Fibroblast of the aortic adventitia (primary cell): ENCODE measurements around the gene OR51D1. TPM values are rescaled to one million over a fixed set of nuclear protein-coding genes. Genes with fewer than 3 reads are reported as not detected.

ENCODE experiments used
- DNase-seq: peaks from one replicate; pipeline ENCODE4 v3.0.0-alpha.2; 2010; ENCODE audit warnings: low read depth
- H3K4me3 ChIP-seq: 2 replicates; pipeline ENCODE4 v1.5.1; 2011; ENCODE audit warnings: low read depth, mild to moderate bottlenecking, control low read depth, low read length, moderate library complexity
- total RNA-seq: library from RNA; depleted of rRNA; stranded (reverse); fragments of >200 nt; gene quantifications from 2 replicates; pipeline ENCODE4 v1.2.3, GENCODE V29; 2012; ENCODE audit warnings: low replicate concordance
- TF ChIP-seq, protein P1 (sequence below): IDR thresholded peaks from 2 replicates; pipeline ENCODE4 v1.5.1; 2011; ENCODE audit warnings: mild to moderate bottlenecking, low read length, control low read depth, inconsistent platforms; ENCODE audit not compliant: insufficient read depth

Gene OR51D1
- total RNA-seq, 1 donor: not detected

GRCh38 chr11:4636136-4636535 lies 1.1 kb upstream of the OR51D1 start:
- TF ChIP-seq, protein P1, sequence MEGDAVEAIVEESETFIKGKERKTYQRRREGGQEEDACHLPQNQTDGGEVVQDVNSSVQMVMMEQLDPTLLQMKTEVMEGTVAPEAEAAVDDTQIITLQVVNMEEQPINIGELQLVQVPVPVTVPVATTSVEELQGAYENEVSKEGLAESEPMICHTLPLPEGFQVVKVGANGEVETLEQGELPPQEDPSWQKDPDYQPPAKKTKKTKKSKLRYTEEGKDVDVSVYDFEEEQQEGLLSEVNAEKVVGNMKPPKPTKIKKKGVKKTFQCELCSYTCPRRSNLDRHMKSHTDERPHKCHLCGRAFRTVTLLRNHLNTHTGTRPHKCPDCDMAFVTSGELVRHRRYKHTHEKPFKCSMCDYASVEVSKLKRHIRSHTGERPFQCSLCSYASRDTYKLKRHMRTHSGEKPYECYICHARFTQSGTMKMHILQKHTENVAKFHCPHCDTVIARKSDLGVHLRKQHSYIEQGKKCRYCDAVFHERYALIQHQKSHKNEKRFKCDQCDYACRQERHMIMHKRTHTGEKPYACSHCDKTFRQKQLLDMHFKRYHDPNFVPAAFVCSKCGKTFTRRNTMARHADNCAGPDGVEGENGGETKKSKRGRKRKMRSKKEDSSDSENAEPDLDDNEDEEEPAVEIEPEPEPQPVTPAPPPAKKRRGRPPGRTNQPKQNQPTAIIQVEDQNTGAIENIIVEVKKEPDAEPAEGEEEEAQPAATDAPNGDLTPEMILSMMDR: no peak
- DNase-seq: no peak
- no peak overlapping the region for H3K4me3 ChIP-seq

DNA sequence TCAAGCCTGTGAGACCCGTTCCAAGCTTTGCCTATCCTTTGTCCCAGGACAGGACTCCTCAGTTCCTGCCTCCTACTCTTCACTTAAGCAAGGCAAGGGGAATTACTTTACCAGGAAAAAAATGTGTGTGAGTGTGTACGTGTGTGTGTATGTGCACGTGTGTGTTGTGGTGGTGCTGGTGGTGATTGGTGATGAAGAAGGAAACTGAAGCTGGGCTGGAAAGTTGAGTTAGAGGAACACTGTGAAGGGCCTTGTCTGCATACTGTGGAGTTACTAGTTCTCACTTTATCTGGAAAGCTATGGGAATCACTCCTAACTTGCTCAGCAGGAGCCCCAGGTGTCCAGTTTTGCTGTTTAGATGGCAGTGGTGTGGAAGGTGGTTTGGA lies 378 bp downstream of the OR51D1 start:
- TF ChIP-seq, protein P1: no peak
- no peak for DNase-seq
- H3K4me3 ChIP-seq: no peak overlapping the region

DNA sequence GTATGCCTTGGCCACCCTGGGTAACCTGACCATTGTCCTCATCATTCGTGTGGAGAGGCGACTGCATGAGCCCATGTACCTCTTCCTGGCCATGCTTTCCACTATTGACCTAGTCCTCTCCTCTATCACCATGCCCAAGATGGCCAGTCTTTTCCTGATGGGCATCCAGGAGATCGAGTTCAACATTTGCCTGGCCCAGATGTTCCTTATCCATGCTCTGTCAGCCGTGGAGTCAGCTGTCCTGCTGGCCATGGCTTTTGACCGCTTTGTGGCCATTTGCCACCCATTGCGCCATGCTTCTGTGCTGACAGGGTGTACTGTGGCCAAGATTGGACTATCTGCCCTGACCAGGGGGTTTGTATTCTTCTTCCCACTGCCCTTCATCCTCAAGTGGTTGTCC lies 2.7 kb downstream of the OR51D1 start:
- DNase-seq: no peak
- TF ChIP-seq, protein P1: no peak
- no peak overlapping the region for H3K4me3 ChIP-seq

DNA sequence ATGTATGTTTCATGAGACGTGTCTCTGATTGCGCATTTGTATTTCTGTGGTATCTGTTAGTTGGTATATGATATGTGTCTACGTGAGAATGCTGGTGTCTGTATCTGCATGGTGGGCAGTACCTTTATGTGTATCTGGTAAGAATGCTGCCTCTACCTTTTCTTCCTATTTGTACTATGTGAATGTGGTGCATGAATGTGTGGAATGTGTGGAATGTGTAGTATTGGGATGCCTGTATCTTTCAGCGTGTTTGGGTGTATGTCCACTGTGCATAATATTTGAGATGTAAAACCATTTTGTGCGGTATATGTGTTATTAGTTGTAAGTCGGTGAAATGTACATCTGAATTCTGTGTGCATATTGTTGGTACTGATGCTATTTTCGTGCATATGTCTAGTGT lies 4.2 kb downstream of the OR51D1 start:
- no peak for DNase-seq
- no peak overlapping the region for H3K4me3 ChIP-seq
- TF ChIP-seq, protein P1: no peak

DNA sequence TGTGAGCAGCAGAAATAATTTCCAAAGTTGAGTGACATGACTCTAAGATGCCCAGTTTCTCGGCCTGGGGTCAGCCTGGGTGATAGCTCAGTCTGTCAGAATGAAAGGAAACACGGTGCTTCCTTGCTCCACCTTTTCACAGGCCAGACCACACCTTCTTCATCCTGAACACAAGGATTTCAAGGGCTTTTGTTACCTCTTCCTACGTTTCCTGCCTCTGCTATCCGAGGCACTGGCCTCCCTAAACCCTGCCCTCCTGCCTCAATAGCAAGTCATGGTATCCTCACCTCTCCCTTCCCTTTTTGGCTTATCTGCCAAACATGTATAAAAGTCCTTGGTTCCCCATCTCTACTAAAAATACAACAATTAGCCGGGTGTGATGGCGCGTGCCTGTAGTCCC lies 4.8 kb downstream of the OR51D1 start:
- TF ChIP-seq, protein P1: no peak

DNA sequence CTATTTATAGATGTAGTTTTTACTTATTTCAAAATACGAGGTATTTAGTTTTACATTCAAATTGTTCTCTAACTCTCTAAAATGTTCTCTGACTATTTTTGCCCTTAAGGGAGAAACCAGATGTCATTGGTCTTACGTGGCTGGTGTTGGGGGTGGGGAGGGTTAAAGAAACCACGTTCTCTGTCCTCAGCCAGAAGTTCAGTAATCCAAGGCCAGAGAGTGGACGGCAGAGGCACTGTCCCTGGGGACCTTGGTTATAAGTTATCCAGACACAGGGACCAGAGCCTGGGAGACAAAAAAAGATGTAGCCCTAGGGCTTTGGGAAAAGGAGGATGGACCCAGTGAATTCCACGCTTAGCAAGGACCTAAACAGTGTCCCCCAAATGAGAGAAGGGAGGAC lies 5.8 kb downstream of the OR51D1 start:
- TF ChIP-seq, protein P1: no peak
- DNase-seq: no peak
- H3K4me3 ChIP-seq: no peak overlapping the region

More for the DNA sequence above, 4.8 kb downstream of the OR51D1 start:
- no peak for DNase-seq
- no peak overlapping the region for H3K4me3 ChIP-seq

- TF ChIP-seq, protein P1: no peak
- DNase-seq: no peak
- no peak within 1 kb of the TSS for H3K4me3 ChIP-seq
Observed at GRCh38 chr11:4643682-4644081, 6.4 kb downstream of the OR51D1 start, which contains the start of gene OR51E1. Gene OR51E1, plus strand, starts transcription at chr11:4643982. Its CDS starts 8,545 bp downstream, at chr11:4652527.
